Left ventricle myocardium inferior (tissue), 1 donor: Measurements from ENCODE around the gene MT2A. TPM values are rescaled to one million over a fixed set of nuclear protein-coding genes. Genes with fewer than 3 reads are reported as not detected.

Experiments used
- DNase-seq: peaks from one replicate; pipeline ENCODE4 v3.0.0-alpha.2; 2020
- H3K27ac ChIP-seq: fragments of 200-600 bp; replicated peaks from 2 replicates; pipeline ENCODE4 v1.8.0; 2021
- H3K27me3 ChIP-seq: fragments of 200-600 bp; 2 replicates; pipeline ENCODE4 v1.8.0; 2021; ENCODE audit warnings: low read depth
- H3K36me3 ChIP-seq: fragments of 200-600 bp; 2 replicates; pipeline ENCODE4 v1.8.0; 2021
- H3K4me1 ChIP-seq: fragments of 200-600 bp; 2 replicates; pipeline ENCODE4 v1.8.0; 2021
- H3K4me3 ChIP-seq: fragments of 200-600 bp; 2 replicates; pipeline ENCODE4 v1.8.0; 2021; ENCODE audit warnings: mild to moderate bottlenecking, moderate library complexity
- H3K9me3 ChIP-seq: fragments of 200-600 bp; replicated peaks from 2 replicates; pipeline ENCODE4 v1.8.0; 2021
- CTCF ChIP-seq: fragments of 200-600 bp; IDR thresholded peaks from 2 replicates; pipeline ENCODE4 v1.8.0; 2021; ENCODE audit warnings: antibody characterized with exemption, mild to moderate bottlenecking, borderline replicate concordance
- intact Hi-C: fragments of 100-400 bp; cut with micrococcal nuclease; formaldehyde crosslinking; loops from one replicate; pipeline ENCODE4 v1.11.0; 2022
- total RNA-seq: library from RNA; stranded (reverse); fragmentation: NEBNext Ultra II Directional; extraction: Animal tissue kit (Norgen Biotek cat#: 25700); gene quantifications from one replicate; pipeline ENCODE4 v1.2.1, GENCODE V29; 2021
- donor health status: DM: no; HTN: yes; CAD: no; lungs with severe emphysema.

The MT2A gene
- total RNA-seq, 1 donor from 2014 or later = 115 TPM

GRCh38 chr16:56601325-56601724, 7.1 kb upstream of the MT2A start:
- peaks cover 8% of the 10 kb centered on the region for H3K4me1 ChIP-seq
- no peak overlapping the region for H3K4me3 ChIP-seq
- no peaks in the 10 kb centered on the region for H3K27me3 ChIP-seq
- H3K9me3 ChIP-seq = no peaks in the 10 kb centered on the region
- H3K27ac ChIP-seq = no peak overlapping the region
- no peak for DNase-seq
- intact Hi-C loops = loop anchor here (5.0 to 10.0 kb wide), 2 partner anchors 87 to 101 kb away; no protein-coding TSS in a partner anchor
- no peaks in the 10 kb centered on the region for H3K36me3 ChIP-seq
- TF ChIP-seq CTCF = no peak

GRCh38 chr16:56603589-56603988, 4.8 kb upstream of the MT2A start:
- no peaks in the 10 kb centered on the region for H3K9me3 ChIP-seq
- H3K4me1 ChIP-seq = peaks cover 27% of the 10 kb centered on the region
- H3K4me3 ChIP-seq = no peak overlapping the region
- peak; percentile 44 for DNase-seq
- H3K27ac ChIP-seq = peak overlapping the region; percentile 27
- H3K36me3 ChIP-seq = no peaks in the 10 kb centered on the region
- no peaks in the 10 kb centered on the region for H3K27me3 ChIP-seq
- intact Hi-C loops = loop anchor here (5.0 to 10.0 kb wide), 2 partner anchors 89 to 99 kb away; no protein-coding TSS in a partner anchor
- TF ChIP-seq CTCF = peak; percentile 76

- no peak overlapping the region for H3K4me3 ChIP-seq
- intact Hi-C loops = loop anchor here (5.0 to 10.0 kb wide), 2 partner anchors 90 to 97 kb away; no protein-coding TSS in a partner anchor
- TF ChIP-seq CTCF = no peak
Observed at GRCh38 chr16:56604966-56605365, 3.4 kb upstream of the MT2A start.

GRCh38 chr16:56605475-56605874, 2.9 kb upstream of the MT2A start:
- H3K27ac ChIP-seq = peak overlapping the region; percentile 95
- no peak for TF ChIP-seq CTCF
- intact Hi-C loops = loop anchor here (10.0 kb wide), 1 partner anchor 91 kb away; no protein-coding TSS in a partner anchor

More at GRCh38 chr16:56604966-56605365, 3.4 kb upstream of the MT2A start:
- no peak for DNase-seq
- peaks cover 41% of the 10 kb centered on the region for H3K4me1 ChIP-seq
- peak overlapping the region; percentile 95 for H3K27ac ChIP-seq
- H3K9me3 ChIP-seq = no peaks in the 10 kb centered on the region
- no peaks in the 10 kb centered on the region for H3K27me3 ChIP-seq
- no peaks in the 10 kb centered on the region for H3K36me3 ChIP-seq

GRCh38 chr16:56606071-56606475, 2.3 kb upstream of the MT2A start:
- Histone ChIP-seq H3K4me1 (peaks cover 52% of the 10 kb centered on the region), H3K27ac (peak overlapping the region; percentile 95), H3K4me3 (no peak overlapping the region), H3K9me3 (no peaks in the 10 kb centered on the region), H3K27me3 (no peaks in the 10 kb centered on the region), H3K36me3 (no peaks in the 10 kb centered on the region)
- DNase-seq = no peak
- TF ChIP-seq CTCF = no peak
- intact Hi-C loops = loop anchor here (10.0 kb wide), 1 partner anchor 91 kb away; no protein-coding TSS in a partner anchor

More at GRCh38 chr16:56605475-56605874, 2.9 kb upstream of the MT2A start:
- Histone ChIP-seq H3K36me3 (no peaks in the 10 kb centered on the region), H3K9me3 (no peaks in the 10 kb centered on the region), H3K4me1 (peaks cover 46% of the 10 kb centered on the region), H3K27me3 (no peaks in the 10 kb centered on the region), H3K4me3 (no peak overlapping the region)
- no peak for DNase-seq
